RPMI7951 (cell line): ENCODE measurements around the gene KCNJ9. TPM values are rescaled to one million over a fixed set of nuclear protein-coding genes. Genes with fewer than 3 reads are reported as not detected.

Experiments
- DNase-seq: peaks from one replicate; pipeline ENCODE4 v3.0.0-alpha.2; 2012; ENCODE audit warnings: low read depth
- total RNA-seq: library from RNA; depleted of rRNA; stranded (reverse); fragments of >200 nt; shearing (Covaris generic); gene quantifications from 2 replicates; pipeline ENCODE4 v1.2.3, GENCODE V29; 2014

KCNJ9 gene
- total RNA-seq, 1 experiment from 2014 or later: not detected

DNA sequence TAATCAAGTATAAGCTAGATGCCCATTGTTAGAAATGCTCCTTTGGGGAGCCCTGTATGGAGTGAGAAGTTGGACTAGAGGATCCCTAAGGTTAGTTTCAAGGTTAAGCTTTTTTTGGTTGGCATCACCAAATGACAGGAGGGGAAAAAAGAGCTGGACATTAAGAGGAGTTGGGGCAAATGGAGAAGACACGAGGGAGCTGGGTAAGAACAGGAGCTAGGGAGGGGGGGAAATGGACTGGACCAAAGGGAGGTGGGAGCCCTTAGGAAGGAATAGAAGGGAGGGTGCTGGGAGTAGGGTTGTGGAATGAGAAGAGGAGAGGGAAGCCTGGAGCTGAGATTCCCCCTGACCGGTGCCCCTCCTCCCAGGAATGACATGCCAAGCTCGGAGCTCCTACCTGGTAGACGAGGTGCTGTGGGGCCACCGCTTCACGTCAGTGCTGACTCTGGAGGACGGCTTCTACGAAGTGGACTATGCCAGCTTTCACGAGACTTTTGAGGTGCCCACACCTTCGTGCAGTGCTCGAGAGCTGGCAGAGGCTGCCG is 5.9 kb downstream of the KCNJ9 start:
- DNase-seq: no peak

DNA sequence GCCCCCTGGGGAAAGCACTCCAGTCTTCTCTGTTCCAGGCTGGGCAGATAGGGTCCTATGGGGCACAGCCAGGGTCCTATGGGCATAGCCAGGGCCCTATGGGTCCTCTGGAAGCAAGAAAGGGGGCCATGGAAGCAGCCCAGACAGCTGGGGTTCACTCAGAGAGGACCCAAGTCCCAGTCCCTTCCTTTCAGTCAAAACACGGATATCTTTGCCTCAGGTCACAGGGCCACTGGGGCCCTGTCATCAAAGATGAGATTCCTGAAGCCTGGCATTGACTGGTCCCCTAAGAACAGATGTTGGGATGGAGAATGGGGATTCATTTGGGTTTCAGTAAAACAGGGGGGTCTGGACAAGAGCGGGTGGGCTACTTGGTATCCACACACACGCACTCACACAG is 8.5 kb downstream of the KCNJ9 start:
- DNase-seq: no peak

DNA sequence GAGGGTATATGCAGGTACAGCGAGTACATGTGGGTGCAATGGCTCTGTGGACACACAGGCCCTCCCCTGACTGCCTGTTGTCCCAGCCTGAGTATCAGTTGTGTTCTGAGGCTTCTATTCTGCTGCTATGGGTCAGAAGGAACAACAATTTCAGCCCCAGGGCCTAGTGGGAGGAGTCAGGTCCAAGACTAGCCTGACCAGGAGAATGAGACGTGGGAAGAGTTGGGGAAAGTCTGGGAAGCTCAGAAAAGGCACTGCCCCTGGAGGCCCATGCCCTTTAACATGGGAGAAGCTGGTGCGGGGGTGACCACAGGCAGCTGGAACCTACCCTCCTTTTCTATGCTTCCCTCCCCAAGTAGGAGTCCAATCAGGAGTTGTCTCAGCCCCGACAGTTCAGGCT is 9.4 kb downstream of the KCNJ9 start:
- DNase-seq: no peak

DNA sequence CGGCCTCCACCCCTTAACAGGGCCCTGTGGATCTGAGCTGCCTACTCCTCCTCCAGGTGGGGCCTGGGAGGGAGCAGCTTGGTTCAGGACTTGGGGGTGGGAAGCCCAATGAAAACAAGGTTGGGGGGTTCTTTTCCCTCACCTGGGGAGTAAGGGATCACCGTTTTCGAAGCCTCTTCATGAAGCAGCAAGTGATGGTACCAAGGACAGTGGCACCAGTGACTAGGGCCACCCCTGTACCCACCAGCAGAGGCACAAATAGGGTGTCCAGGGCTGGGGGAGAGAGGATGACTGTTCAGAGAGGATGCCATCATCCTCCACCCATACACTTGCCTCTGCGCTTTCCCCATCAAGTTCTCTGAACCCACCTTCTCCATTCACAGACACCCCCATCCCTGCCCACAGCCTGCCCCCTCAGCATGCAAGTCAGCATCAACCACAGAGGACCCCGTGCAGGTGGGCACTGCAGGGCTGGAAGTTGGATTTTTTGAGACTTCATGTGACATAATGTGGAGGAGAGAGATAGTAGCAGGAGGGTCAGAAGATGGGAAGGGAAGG is 10.4 kb downstream of the KCNJ9 start:
- no peak for DNase-seq

DNA sequence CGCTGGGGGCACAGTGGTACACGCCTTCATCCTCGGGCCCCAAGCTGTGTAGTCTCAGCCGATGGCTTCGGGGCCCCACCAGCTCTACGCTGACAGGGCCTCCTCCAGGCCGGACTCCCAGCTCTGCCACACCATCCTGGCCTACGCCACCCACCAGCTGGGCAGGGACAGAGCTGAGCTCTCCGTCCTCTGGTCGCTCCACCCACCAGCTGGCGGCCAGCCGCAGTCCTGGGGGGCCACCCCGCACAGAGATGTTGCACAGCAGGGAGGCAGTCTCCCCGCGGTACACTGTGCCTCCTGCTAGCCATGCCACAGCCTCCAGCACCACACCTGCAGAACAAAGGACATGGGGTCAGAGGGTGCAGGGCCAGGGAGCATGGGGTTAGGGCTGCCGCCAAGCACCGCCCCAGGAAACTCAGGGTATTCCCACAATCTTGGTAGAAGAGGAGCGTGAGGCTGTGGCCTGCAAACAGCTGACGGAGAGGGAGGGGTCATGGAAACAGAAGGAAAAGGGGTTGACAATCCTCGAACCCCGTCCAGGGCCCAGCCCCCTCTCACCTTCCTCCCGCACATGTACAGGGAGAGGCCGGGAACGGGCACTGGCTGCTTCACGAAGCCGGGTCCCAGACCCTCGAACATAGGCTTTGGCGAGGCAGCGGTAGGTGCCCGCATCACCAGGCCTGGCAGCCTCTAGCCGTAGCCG is 11.2 kb downstream of the KCNJ9 start:
- no peak for DNase-seq

DNA sequence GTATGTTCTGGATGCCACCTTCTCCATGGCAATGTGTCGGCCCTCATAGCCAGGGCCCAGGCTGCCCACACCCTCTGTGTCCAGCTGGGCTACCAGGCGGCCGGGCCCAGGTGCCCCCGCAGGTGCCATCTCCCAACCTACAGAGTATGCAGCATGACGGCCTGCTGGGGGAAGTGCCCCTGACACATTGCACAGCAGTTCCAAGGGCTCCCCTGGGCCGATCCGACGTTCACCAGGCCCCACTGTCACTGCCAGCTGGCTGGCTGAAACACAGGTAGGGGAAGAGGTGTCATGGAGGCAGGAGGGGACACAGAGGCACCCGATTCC is 11.7 kb downstream of the KCNJ9 start:
- DNase-seq: no peak

DNA sequence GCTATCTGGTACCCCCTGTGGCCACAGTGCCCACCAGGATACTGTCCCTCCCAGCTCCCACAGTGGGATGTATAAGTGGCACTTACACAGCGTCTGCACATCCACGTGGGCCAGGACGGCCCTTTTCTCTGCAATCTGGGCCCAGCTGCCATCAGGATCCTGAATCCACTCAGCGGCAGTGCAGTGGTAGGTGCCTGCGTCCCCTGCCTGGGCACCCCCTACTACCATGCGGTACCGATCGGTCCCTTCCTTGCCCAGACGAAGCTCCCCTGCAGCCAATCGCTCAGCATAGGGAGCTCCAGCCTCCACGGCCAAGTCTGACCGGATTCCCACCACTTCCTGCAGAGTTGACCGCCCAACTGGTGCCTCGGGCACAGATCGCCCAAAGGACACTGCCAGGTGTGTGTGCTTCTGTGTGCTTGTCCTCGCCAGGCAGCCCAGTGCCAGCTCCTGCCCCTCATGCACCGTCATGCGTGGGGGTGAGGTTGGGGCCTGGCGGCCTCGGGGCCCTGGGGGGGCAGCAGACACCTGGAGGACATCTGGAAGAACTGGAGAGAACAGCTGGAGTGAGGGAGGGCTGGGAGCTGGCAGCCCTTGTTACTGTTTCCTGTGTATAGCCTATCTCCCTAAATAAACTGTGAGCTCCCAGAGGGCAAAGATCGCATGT is 12.4 kb downstream of the KCNJ9 start:
- no peak for DNase-seq

DNA sequence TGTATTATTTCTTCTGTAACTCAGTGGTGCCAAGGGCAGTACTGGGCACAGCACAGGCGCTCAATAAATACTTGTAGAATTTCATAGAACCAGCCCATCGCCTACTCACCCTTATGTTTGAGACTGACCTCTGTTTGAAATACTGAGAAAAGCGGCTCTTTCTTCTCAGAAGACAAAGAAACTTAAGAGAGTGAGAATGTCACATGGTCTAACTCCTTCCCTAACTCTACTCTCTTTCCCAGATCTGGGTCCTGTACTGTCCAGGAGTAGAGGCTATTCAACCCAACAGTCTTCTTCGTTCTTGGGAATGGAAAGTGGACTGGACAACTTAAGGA is 12.9 kb downstream of the KCNJ9 start:
- no peak for DNase-seq

DNA sequence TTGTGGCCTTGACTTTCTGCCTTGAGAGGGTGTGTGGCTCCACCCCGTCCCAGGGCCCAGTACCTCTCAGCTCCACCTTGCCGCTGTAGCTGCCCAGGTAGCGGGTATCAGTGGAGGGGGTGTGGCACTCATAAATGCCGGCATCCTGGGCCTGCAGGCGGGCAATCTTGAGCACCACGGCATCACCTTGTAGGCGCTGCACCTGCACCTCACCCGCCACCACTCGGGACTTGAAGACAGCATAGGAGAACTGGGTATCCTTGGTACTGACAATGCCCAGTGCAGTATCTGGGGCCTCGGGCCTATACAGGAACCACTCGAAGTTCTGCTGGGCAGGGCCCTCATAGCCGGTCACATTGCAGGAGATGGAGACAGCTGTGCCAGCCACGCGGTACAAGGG is 13.5 kb downstream of the KCNJ9 start:
- DNase-seq: no peak

DNA sequence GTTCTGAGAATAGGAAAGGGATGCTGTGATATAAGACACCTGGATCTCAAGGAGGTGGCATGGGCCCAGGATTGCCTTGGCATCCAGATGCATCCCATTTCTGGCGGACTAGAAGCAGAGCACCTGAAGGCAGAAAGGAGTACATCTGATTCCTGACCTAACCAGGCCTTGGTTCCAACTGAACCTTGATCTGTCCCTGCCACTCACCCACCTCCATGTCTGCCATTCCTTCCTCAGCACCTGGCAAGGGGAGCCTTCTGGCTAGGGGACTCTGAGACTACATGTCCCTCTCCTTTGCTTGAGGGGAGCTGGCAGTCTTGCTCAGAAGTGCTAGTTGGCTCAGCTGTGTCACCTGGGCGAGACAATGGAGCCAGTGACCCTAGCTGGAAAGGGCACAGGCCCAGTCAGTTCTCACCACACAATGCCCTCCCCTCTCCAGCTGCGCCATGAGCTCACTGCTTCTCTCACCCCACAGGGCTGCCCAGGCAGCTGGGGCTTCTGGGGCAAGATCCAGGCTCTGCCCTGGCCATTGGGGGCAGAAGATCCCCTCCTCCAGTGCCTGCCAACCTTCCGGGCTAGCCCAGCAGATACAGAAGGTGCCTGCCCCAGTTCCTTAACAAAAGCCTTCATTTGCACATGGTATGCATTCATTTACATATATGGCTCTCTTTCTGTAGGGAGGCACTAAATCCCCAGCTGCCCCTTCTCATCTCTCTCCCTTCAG is 14.2 kb downstream of the KCNJ9 start:
- DNase-seq: no peak

DNA sequence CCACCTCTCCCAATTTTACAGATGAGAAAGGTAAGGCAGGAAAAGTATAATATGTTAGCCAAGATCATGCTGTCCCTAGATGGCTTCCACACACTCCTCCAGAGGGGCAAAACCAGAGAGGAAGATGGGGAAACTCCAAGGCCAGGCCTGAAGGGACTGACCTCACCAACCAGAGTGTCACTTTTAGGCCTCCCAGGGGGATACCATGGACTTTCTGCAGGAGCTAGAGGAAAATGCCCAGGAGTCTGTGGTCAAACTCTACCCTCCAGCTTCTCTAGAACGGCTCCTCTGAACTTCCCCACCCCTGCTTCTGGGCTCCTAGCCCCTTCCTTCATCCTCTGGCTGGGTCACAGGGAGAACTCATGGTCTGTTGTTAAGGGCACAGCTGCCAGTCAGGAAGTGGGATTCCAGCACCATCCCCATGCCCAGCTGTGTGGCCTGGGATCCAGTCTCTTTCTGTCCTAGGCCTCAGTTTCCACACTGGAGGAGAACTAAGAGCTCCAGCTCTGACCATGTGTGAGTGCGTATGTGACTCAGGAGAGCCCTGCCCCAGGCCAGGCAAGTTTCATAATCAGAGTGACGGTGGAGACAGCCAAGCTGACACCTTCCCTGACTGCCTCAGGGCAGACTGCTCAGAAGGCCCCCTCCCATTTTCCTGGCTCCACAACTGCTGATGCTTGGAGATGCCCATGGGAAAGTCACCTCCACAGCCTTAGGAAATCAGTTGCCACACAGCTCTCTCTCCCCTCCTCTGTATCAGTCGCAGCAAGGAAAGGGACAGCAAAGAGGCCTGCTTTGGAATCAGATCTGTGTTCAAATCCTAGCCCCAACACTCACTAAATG is 15.2 kb downstream of the KCNJ9 start:
- DNase-seq: peak; percentile 54

DNA sequence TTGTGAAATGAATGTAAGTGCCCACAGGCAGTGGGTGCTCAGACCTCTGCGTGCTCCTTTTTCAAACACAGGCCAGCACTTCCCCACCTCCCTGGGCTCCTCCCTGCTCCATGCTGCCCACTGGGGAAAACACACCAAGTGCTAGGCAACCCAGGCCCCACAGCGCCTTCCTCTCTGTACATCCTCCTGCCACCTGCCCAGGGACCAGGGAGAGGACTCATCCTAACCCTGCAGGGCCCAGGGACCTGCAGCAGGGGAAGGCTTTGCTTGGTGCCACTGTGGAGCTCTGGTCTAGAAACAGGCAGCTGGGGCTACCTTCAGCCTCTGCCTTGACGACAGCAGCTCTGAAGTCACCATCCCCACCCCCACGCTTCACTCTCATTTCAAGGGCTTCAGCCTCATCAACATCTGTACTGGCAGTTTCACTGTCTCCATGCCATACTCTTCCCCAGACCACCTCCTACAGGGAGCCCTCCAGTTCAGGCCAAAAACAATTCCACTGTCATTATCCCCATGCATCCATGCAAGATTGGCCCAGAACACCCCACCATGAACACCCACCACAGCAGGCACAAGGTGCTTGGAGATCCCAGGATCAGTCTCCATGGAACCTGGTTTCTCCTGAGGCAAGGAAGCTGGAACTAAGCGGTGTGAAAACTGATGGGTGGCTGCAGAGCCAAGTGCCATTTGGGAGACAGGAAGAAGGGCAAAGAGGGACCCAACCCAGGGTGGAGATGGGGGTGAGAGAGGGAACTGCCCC is 16.0 kb downstream of the KCNJ9 start:
- no peak for DNase-seq

DNA sequence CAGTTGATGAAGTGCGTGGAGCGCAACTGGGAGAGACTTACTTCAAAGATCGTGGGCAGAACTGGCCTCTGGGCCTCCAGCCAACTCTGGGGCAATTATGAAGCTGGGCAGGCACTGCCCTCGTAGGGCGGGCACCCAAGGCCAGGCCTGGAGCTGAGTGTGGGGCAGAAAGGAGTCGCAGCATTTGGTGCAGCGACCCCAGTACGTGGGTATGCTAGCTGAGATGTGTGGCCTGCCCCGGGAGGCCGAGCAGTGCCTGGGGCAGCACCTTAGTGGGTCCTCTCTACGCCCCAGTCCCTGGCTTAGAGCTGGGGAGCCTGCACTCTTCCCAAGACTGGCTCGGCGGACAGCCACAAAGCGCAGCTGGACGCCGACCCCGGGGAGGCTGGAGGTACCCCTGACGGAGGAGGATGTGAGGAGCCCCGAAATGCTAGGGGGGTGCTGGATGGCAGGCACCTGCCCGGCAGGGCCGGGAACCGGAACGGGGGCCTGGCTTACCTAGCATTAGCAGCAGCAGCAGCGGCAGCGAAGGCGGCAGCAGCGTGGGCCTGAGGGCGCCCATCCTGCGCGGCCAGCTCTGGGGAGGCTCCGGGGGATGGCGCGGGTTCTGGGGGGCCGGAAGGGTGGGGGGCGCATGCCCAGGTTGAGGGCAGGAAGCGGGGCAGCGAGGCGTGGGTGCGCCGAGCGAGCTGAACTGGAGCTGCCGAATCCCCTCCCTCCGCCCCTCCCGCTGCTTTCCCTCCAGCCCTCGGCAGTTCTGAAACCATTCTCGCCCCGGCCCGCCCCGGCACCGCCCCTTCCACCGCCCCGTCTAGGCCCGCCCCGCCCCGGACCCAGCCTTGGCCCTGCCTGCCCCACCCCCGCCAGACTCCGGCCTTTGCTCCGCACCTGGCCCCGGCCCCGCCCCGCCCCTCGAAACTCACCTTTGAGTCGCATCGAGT is 16.8 kb downstream of the KCNJ9 start, which contains the start of gene IGSF8:
Gene IGSF8, minus strand, starts transcription at position 709 of the 941 bp plus-strand sequence. Its CDS starts 147 bp downstream, at position 562.
- DNase-seq: peak; percentile 70

DNA sequence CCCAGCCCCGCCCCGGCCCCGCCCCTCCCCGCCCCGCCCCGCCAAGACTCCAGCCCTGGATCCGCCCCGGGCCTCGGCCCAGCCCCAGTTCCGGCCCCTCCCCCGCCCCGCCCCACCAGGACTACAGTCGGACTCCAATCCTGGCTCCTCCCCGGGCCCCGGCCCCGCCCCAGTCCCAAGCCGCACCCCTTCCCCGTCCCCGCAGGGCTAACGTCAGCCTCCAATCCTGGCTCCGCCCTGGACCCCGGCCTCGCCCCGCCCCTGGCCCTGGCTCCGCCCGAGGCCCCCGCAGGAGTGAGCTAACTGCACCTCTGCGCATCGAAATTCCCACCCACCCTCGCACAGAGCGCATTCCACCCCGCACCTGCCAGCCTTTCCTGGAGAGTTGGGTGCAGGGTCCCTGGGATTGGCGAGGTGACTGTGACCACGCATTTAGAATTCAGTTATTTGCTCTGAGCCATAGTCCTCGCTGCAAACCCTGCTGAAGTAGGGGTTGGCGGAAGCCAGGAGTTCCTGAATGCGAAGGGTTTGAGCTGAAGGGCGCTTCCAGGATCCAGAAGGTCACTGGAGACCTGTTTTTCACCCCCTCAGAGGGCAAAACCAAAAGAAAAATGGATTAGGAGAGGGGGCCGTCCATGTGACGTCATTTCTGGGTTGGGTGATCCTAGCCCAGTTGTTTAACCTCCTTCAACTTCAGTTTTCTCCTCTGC is 17.7 kb downstream of the KCNJ9 start:
- DNase-seq: peak; percentile 88

DNA sequence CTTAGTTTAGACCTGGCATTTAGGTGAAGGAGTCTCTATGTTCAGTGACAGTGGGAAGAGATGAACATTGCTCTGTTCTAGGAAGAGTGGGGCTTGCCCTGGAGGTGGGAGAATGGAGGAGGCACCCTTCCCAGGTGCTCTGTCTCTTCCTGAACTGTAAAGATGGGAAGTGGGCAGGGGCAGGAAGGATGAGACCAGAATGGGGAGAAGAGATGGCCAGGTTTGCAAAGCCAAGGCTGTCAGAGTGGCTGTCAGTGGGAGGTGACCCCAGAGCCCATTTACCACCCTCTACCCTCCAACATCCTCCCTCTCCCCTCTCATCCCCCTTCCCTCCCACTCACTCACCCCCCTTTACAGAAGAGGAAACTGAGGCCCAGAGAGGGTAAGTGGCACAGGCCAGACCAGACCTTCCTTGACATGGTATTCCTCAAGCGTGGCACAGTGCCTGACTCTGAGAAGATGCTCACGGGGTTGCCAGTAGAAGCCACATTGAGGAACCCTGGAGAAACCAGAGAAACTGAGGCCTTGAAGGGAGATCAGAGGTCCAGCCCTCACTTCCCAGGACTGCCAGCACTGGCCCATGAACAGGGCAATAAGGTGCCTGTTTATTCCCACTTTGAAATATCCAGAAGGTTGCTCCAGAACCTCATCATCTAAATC is 18.5 kb downstream of the KCNJ9 start:
- DNase-seq: no peak

DNA sequence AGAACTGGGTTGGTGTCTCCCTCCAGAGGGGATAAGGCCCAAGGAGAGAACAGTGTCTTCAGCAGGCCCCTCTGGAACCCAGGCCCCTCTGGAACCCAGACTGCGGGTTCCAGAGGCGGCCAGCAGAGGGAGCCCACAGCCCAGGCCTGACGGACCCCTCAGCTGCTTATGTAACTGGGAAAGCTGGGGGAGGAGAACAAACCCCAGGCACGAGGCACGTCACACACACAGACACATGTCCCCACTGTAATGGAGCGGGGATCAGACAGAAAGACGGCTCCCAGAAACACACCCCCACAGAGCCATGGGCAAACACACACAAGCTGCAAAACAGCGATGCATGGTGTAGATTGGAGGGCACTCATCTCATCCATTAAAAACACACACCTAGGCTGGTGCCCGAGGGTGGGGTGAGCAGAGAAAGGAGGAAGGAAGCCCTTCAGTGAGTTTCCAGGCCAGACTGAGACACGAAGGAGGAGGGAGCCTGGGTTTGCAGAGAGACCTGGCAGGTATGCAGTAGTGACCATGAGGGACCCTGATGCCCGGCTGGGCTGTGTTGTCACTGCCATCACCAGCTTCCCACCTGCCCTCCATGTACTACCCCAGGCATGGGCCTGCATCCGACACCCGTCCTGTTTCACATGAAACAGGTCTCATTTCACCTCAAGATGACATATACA is 19.8 kb downstream of the KCNJ9 start:
- peak; percentile 73 for DNase-seq

DNA sequence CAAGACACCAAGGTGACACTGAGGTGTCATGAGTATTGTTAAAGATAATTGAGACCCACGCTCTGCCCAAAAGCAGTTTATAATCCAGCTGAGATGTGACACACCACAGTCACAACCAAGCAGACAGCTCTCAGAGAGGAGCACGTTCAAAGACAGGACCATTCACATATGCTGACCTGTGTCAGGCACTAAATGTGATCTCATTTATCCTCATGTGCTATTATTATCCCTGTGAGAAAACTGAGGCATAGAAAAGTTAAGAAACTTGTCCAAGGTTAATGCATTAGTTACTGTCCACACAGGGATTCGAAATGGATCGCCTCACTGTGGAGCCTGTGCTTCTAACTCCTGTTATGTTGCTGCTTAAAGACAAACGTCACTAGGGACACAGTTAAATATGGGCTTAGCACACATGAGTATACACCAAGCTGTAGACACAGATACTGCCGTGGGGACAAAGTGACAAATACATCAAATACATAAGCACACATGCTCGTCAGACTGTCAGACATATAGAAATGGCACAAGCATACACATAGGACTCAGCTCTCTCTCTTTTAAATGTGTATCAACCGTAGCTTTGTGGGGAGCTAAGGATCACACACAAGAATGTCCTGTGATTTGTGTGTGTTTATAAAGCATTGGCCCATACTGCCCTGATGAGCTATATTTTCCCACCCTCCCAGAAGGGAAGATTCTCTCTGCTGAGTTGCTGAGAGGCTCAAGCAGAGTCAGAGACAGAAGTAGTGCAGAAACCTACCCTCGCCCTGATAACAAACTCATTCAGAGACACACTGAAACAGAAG is 20.6 kb downstream of the KCNJ9 start:
- no peak for DNase-seq
